Muscle of arm (tissue), 12 donors: ENCODE measurements around the gene NHS. TPM values are rescaled to one million over a fixed set of nuclear protein-coding genes. Genes with fewer than 3 reads are reported as not detected.
"Not testable (repeated sequence)": the region's sequence is repeated elsewhere in the genome, so short reads cannot be mapped to it uniquely, and the experiment has no call there.

Experiments
- DNase-seq: peaks from one replicate; pipeline ENCODE4 v3.0.0-alpha.2; 2013
- polyA plus RNA-seq, 12 donors: library from polyadenylated mRNA; unstranded; fragments of 120-200 nt; gene quantifications; one replicate each; pipeline ENCODE4 v1.2.1, GENCODE V29; 2013; ENCODE audit not compliant: insufficient read length in 12 of 12

The NHS gene
- polyA plus RNA-seq, 12 donors, result 1.3 to 8.5 (median 2.1) TPM; not detected in 1

GRCh38 chrX:17405225-17405969 lies 30.4 kb downstream of the NHS start:
- no peak for DNase-seq

- DNase-seq, result no peak
Measured at GRCh38 chrX:17409566-17410290, 34.7 kb downstream of the NHS start.

- DNase-seq, result no peak
Measured at GRCh38 chrX:17410651-17411050, 35.7 kb downstream of the NHS start.

- DNase-seq, result no peak
Measured at GRCh38 chrX:17411205-17411604, 36.2 kb downstream of the NHS start.

GRCh38 chrX:17412692-17413091 lies 37.7 kb downstream of the NHS start:
- DNase-seq, result no peak

- no peak for DNase-seq
Measured at GRCh38 chrX:17413228-17413627, 38.2 kb downstream of the NHS start.

- no peak for DNase-seq
Measured at GRCh38 chrX:17414027-17414658, 39.1 kb downstream of the NHS start.

GRCh38 chrX:17414839-17415238 lies 39.8 kb downstream of the NHS start:
- no peak for DNase-seq

DNA sequence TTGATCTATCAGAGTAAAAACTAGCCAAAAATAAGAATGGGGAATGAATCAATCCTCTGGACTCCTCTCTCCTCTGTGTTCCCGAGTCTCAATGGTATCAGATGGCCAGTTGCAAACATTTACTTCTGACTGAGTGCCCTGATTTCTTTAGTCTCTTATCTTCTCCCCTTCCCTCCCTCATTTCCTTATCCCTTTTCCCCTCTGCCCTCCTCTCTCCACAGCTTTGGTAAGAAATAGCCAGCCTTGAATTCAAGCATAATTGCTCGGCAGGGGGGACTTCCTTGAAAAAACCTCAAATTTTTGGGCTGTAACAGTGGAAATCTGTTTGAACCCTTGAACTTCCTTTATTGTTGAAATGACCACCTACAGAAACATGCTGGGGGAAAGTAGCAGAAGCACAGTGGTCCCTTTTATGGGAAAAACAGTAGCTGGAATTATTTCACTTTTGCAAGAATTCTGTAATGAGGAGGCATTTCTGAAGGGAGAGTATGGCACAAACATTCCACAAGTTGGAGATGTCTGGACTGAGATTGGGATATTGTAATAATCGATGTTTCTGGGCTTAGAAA lies 40.3 kb downstream of the NHS start:
- DNase-seq, result no peak

- no peak for DNase-seq
Measured at GRCh38 chrX:17417372-17417771, 42.4 kb downstream of the NHS start.

DNA sequence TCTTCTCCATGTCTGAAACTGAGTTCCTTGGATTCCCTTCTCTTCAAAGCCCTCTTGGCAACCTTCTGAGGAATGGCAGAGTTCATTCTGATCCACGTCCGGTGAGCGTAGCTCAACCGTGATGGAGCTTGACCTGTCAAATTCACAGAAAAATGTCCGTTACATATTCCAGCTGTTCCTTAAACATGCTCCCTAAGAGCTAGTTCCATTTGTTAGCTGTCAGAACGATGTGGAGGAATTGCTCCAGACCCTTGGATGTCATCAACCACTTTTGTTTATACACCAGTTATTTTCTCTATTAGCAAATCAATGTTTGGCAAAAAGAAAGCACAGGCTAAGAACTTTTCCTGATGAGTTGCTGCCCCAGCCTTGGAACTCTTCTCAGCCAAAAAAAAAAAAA lies 50.1 kb downstream of the NHS start:
- DNase-seq, result no peak

DNA sequence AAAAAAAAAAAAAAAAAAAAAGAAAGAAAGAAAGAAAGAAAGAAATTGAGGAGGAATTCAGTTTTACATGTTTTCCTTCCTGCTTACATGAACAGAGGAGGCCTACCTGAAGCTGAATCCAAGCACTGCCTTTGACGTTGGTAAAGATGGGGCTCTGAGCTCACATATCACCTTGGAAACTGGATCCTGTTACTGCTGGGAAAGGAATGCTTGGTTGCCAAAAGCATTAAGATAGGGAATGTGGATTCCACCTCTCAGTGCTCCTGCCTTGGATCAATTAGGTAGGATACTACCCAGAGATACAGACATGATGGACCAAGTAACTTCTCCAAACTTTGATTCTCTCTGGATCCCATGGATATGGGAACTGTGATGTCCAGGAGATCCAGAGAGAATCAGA lies 50.6 kb downstream of the NHS start:
- DNase-seq, result no peak

DNA sequence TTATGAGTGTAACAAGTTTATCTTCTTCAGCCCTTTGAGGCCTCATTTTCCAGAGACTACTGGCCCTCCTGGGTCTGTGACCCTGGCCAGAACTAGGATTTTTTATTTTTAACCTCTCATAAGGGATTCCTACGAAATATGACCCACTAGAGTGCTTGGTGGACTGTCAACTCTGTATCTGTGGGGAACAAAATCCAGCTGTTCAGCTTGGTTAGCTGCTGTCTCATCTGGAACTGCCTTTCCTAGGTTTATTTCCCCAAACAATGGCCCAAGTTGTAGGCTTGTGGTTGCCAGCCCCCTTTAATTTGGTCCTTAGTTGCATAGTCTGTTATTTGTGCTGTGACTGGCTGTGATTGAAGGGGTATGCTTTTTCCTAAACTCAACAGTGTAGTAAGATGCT lies 56.2 kb downstream of the NHS start:
- DNase-seq, result no peak

GRCh38 chrX:17432158-17432557 lies 57.2 kb downstream of the NHS start:
- no peak for DNase-seq

DNA sequence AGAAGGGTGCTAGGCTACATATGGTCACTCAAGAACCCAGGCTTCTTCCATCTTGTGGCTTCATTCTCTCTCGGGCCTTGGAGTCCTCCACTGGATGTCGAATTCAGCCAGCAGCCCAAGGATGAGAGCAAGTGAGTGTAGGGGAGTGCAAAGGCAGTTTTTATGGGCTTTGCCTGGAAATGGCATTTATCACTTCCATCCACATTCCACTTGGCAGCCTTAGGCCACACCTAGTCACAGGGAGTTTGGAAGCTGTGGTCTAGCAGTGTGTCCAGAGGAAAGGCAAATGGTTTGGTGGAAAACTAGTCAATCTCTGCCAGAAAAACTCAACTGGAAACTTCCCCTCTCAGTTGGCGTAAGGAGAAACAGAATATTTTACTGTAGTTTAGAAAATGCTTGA lies 59.0 kb downstream of the NHS start:
- no peak for DNase-seq

DNA sequence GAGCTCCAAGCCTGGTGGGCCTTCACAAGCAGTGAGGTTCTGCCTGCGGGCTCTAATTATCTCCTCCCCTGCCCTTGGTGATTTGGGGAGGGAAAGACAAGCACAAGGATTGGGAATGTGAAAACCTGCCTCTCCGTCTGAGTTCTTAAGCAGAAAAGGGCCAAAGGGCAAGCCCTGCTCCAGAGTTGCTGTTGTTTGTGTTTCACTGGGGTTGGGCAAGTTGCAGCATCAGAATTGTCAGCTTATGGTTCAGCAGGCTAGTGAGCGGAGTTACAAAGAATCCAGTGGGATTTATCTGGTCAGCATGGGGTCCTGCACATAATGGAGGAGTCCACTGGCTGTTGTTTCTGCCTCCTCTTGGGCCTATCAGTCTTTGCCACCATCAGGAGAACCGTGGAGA lies 60.5 kb downstream of the NHS start:
- DNase-seq, result no peak

DNA sequence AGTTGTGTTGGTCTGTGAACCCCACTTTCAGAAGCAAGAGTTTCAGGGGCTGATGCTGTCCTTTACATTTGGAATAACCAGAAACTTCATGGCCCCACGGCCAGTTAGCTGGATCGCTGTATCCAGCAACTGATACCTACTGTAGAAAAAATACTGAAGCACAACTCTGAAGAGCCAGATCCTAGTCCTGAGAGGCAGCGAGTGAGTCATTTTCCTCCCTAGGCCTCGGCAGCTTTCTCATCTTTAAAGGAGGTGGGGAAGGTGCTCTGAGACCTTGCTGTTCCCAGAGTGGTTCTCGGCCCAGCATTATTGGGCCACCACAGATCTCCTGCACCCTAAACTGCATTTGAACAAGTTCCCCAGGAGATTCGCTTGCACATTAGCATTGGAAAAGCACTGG lies 63.2 kb downstream of the NHS start:
- DNase-seq, result no peak

DNA sequence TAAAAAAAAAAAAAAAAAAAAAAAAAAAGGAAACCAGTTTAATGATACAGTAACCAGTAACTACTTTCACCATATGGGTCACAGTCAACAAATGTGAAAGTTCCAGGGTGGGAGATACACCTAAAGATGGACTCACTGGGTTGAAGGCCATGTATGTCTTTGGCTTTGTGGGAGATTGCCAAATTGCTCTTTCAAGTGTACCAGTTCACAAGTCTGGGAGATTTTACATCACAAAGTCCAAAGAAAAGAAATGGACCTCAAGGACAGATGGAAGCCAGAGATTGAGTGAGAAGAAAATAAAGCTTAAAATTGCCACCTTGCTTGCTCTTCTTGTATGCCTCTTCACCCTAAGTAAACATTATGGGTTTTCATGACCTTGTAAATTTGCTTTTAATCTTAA lies 65.3 kb downstream of the NHS start:
- no peak for DNase-seq

DNA sequence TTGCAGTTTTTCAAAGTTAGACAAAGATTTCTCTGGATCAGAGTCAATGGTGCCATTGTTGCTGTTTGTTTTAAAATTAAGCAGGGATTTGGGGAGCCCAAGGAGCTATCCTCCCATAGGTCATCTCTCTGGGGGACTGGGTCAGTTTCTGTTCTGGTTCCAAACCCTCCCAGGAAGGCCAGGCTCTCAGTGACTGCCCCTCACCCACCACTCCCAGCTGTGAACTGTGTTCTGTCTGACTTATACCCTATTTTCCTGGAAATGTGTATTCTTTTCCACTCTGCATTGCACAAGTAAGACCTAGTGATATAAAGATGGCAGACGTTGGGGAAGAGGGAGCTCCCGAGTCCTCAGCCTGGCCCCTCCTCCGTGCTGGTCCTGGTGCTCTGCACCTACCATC lies 65.8 kb downstream of the NHS start:
- no peak for DNase-seq

- DNase-seq, result no peak
Measured at GRCh38 chrX:17441965-17442364, 67.0 kb downstream of the NHS start.

GRCh38 chrX:17442898-17443297 lies 67.9 kb downstream of the NHS start:
- no peak for DNase-seq

DNA sequence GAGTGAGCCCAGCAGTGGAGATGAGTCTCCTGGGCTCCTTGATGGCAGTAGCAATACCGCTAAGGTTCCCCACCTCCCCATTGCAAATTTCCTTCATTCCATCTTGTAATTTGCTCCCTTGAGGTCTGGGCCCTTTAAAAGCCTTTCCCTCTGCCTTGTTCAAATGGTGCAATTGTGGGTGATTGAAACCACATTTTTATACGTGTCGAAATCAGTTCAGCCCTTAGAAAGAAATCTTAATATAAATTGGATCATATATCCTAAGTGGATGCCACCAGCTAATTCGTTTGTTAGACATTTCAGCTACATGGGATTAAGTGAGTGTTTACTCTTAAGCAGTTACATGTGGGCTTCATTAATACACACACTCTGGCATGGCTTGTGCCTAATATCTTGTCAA lies 68.6 kb downstream of the NHS start:
- DNase-seq, result no peak

DNA sequence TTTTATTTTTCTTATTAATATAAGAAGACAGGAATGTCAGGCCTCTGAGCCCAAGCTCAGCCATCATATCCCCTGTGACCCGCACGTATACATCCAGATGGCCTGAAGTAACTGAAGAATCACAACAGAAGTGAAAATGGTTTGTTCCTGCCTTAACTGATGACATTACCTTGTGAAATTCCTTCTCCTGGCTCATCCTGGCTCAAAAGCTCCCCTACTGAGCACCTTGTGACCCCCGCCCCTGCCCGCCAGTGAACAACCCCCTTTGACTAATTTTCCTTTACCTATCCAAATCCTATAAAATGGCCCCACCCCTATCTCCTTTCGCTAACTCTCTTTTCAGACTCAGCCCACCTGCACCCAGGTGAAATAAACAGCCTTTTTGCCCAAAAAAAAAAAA lies 71.3 kb downstream of the NHS start:
- not testable (repeated sequence) for DNase-seq
